Stromal cell of bone marrow (primary cell): ENCODE data around the gene POLH.
"Not testable (repeated sequence)": the region's sequence is repeated elsewhere in the genome, so short reads cannot be mapped to it uniquely, and the experiment has no call there.

Source experiments
- DNase-seq: peaks from one replicate; pipeline ENCODE4 v3.0.0-alpha.2; 2012; ENCODE audit warnings: low read depth

The POLH gene

DNA sequence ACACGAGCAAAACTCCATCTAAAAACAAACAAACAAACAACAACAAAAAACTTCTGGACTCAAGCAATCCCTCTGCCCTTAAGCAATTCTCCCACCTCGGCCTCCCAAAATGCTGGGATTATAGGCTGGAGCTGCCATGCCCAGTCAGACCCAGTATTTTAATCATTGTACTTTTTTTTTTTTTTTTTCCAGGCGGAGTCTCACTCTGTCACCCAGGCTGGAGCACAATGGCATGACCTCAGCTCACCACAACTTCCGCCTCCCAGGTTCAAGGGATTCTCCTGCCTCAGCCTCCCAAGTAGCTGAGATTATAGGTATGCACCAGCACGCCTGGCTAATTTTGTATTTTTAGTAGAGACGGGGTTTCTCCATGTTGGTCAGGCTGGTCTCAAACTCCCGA, 57.0 kb downstream of the POLH start:
- not testable (repeated sequence) for DNase-seq

DNA sequence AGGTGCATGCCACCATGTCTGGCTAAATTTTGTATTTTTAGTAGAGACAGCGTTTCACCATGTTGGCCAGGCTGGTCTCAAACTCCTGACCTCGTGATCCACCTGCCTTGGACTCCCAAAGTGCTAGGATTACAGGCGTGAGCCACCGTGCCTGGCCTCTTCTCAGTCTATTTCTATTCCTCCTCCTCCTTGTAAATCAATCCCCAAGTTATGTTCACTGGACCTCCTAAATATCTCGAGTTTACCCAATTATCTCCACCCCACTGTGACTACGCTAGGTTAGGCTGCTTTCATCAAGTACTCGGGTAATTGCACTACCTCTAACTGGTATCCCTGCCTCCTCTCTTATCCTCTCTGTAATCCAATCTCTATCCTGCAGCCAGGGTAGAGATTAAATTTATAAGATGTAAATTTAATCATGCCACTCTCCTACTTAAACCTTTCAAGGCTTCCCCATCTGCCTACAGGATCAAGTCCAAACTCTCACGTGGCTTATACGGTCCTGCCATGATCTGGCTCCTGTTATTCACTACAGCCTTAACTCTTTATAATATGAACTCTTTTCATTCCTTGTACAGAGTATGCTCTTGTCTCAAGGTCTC, 58.8 kb downstream of the POLH start:
- DNase-seq, result no peak

DNA sequence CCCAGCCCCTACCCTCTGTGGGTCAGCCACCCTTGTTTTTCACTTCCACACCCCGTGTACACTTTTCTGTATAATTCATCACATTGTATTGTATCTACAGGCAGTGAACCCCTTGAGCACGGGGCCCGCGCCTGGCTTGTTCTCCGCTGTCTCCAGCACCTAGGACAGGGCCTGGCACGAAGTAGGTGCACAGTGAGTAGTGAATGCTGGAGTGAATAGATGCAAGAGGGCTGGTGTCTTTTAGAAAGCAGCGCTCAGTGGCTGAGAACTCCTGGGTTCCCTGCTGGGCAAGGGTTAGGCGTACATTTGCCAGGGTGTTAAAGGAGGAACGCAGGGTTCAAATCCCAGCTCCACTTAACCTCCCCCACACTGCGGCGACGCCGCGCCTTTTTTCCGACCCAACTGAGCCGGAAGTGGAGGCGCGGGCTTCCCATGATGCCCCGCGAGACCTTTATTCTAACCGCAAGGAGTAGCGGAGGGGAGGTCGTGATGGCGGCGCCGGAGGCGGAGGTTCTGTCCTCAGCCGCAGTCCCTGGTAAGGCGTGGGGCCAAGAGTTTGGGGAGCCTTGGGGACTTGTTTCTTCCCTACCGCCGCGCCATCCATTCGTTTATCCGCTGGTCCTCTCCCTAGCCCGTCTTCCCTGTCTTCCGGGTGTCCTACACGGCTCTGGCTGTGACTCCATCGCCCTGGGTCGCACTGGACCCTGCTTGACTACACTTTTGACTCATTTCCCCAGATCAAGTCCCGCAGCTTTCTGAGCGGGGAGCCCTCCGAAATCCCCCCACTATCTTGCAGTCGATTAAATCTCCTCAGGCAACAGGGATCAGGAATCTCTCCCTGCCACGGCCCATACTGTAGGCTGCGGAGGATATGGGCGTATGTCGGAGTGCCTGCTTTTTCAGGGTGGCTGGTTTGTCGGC, 59.7 kb downstream of the POLH start, which contains the start of gene MAD2L1BP:
Gene MAD2L1BP (plus strand): TSS at position 454 of the 921 bp plus-strand sequence. CDS start 36 bp downstream, at position 490.
- DNase-seq, result peak; percentile 51

DNA sequence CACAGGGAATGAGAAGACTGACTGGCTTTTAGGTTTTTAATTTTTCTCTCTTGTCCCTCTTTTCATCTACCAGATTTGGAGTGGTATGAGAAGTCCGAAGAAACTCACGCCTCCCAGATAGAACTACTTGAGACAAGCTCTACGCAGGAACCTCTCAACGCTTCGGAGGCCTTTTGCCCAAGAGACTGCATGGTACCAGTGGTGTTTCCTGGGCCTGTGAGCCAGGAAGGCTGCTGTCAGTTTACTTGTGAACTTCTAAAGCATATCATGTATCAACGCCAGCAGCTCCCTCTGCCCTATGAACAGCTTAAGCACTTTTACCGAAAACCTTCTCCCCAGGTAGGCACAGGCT, 60.3 kb downstream of the POLH start:
- no peak for DNase-seq

DNA sequence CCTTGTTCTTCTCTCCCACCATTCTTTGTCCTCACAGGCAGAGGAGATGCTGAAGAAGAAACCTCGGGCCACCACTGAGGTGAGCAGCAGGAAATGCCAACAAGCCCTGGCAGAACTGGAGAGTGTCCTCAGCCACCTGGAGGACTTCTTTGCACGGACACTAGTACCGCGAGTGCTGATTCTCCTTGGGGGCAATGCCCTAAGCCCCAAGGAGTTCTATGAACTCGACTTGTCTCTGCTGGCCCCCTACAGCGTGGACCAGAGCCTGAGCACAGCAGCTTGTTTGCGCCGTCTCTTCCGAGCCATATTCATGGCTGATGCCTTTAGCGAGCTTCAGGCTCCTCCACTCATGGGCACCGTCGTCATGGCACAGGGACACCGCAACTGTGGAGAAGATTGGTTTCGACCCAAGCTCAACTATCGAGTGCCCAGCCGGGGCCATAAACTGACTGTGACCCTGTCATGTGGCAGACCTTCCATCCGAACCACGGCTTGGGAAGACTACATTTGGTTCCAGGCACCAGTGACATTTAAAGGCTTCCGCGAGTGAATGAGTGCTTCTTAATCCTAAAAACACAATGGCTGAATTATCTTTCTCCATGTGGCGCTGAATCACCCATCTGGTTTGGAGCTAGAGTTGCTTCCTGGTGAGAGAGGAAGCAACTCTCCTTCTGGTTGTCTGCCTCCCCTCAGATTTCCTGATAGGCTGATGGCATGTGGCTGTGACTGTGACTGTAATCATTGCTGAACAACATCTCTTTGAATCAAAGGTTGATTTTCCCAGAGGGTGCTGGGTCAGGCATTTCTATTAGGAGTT, 64.2 kb downstream of the POLH start:
- no peak for DNase-seq

DNA sequence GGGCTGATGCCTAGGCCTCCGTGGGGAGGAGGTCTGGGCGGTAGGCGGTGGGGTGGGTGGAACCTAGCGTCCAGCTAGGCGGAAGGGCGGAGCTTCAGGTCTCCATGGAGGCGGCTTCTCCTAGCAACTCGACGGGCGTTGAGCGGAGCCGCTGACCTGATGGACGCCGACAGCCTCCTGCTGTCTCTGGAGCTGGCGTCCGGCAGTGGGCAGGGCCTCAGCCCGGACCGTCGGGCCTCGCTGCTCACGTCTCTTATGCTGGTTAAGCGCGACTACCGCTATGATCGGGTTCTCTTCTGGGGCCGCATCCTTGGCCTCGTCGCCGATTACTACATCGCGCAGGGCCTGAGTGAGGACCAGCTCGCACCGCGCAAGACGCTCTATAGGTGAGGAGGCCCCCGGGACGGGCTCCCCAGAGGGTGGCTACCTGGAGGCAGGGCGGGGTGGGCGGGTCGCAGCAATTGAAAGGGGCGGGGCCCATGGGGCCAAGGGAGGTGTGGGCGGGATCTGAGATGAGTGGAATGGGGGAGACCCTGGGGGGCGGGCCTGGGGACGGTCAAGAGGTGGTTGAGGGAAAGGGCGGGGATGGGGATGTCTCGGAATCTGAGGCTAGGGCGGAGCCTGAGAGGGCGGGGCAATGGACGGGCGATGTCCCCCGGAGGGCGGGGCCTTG, 69.1 kb downstream of the POLH start, which contains the start of gene RSPH9:
Gene RSPH9 (plus strand): TSS at position 97 of the 673 bp plus-strand sequence. CDS start 63 bp downstream, at position 160.
- DNase-seq, result no peak

DNA sequence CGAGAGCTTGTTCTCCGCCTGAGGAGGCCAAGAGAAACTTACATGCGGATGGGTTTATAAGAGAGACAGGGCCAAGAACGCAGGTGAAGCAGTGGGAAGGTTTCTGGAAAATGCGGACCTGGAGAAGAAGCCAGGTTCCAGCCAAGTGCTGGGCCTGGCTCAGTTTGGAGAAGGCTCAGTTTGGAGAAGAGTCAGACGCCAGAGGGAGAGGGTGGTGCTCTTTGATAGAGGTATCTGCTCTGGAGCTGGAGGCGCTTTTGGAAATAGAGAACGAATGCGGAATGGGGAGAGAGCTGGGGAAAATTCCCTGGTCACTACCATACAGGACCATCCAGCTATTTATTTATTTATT, 69.6 kb downstream of the POLH start:
- DNase-seq, result no peak

DNA sequence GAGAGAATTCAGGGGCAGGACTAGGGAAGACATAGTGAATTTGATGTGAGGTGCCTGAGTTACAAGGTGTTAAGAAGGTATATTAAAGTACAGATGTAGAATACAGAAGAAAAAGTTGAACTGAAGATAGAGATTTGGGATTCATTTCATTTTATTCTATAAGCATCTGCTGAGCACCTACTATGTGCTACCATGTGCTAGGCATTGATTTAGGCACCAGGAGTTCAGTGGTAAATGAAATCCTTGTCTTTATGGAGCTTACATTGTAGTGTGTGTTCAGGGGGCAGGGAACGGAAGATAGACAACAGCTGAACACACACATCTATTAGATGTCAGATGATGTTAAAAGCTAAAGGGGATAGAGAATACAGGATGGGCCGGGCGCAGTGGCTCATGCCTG, 71.6 kb downstream of the POLH start:
- DNase-seq, result no peak

DNA sequence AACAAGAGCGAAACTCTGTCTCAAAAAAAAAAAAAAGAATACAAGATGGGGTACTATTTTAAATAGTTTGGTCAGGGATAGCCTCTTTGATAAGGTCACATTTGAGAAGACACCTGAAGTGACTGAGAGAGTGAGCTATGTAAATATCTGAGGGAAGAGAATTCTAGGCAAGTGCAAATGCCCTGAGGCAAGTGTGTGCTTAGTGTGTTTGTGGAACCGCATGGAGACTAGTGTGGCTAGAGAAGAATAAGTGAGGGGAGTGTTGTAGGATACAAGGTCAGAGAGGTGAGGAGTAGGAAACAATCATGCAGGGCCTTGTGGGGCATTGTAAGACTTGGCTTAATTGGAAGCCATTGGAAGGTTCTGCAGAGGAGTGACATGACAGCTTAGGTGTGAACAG, 72.3 kb downstream of the POLH start:
- DNase-seq, result no peak

DNA sequence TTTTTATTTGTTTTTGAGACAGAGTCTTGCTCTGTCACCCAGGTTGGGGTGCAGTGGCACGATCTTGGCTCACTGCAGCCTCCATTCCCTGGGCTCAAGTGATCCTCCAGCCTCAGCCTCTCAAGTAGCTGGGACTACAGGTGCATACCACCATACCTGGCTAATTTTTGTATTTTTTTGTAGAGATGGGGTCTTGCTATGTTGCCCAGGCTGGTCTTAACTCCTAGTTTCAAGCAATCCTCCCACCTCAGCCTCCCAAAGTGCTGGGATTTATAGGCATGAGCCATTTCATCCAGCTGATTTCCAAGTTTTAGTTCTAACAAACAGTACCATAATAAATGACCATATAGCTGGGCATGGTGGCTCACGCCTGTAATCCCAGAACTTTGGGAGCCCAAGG, 76.8 kb downstream of the POLH start:
- DNase-seq, result not testable (repeated sequence)

DNA sequence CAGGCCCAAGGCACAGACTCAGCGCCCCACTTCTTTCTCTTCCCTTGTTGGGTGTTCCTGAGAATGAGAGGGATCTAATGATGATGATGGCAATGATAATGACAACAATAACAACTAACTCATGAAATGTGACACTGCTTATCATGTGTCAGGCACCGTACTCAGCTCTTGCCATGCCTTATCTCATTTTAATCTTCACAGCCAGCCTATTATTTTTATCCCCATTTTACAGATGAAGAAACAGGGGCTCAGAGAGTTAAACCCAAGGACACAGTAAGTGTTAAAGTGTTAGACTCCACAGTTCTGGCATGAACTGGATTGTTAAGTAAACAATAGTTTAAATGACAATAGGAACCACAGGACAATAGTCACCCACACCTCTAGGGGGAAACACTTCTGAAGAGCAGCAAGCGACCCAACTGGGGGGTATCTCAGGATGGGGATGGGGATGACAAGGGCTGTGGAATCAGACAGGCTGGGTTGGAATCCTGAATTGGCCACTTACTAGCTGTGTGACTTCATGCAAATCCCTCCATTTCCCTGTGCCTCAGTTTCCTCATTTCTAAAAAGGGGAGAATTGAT, 81.3 kb downstream of the POLH start:
- no peak for DNase-seq

DNA sequence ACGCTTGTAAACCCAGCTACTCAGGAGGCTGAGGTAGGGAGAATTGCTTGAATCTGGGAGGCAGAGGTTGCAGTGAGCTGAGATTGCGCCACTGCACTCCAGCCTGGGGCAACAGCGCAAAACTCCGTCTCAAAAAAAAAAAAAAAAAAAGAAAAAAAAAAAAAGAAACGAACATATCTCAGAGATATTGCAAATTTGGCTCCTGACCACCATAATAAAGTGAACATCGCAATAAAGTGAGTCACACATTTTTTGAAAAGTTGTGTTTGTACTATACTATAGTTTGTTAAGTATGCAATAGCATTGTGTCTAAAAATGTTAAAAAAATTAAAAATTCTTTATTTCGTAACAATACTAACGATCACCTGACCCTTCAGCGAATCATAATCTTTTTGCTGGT, 82.2 kb downstream of the POLH start:
- DNase-seq, result no peak

DNA sequence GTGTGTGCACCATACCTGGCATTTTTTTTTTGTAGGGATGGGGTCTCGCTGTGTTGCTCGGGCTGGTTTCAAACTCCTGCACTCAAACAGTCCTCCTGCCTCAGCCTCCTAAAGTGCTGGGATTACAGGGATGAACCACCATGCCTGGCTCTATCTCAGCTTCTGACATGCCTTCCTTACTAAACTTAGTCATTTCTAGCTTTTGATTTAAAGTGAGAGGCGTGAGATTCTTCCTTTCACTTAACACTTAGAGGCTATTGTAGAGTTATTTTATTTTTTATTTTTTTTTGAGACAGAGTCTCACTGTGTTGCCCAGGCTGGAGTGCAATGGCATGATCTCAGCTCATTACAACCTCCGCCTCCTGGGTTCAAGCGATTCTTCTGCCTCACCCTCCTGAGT, 87.0 kb downstream of the POLH start:
- not testable (repeated sequence) for DNase-seq
